CD14-positive monocyte (primary cell): ENCODE data around the gene PRPF40B. TPM values are rescaled to one million over a fixed set of nuclear protein-coding genes. Genes with fewer than 3 reads are reported as not detected.

Experiments
- DNase-seq, 3 donors: peaks; one replicate each; pipeline ENCODE4 v3.0.0-alpha.2; 2011 to 2022
- H2AFZ ChIP-seq: 2 replicates; pipeline ENCODE4 v1.6.0; 2012; ENCODE audit warnings: mild to moderate bottlenecking, low read depth, low read length, inconsistent platforms; ENCODE audit not compliant: insufficient read depth, poor library complexity, severe bottlenecking
- H3K27ac ChIP-seq, 2 donors: 1 replicate in 1 of 2; 2 replicates in 1 of 2; pipeline ENCODE4 v1.5.1; 2012 to 2013; ENCODE audit warnings: low read length in 2 of 2, control low read depth in 1 of 2, inconsistent platforms in 1 of 2, low read depth in 1 of 2, mild to moderate bottlenecking in 1 of 2
- H3K27me3 ChIP-seq, 2 donors: one replicate each; pipeline versions ENCODE4 v1.6.0 to v1.6.1; 2011 to 2013; ENCODE audit warnings: low read length in 2 of 2; ENCODE audit not compliant: control insufficient read depth in 2 of 2, insufficient read depth in 2 of 2
- H3K36me3 ChIP-seq, 2 donors: replicated peaks in 1 of 2; 1 replicate in 1 of 2; 2 replicates in 1 of 2; pipeline versions ENCODE4 v1.5.1 to v1.6.1; 2012 to 2013; ENCODE audit warnings: low read length in 2 of 2, control low read depth in 1 of 2, inconsistent platforms in 1 of 2, mild to moderate bottlenecking in 1 of 2; ENCODE audit not compliant: insufficient read depth in 2 of 2, control insufficient read depth in 1 of 2
- H3K4me1 ChIP-seq, 2 donors: 1 replicate in 1 of 2; 2 replicates in 1 of 2; pipeline versions ENCODE4 v1.5.1 to v1.6.1; 2012 to 2013; ENCODE audit warnings: low read length in 2 of 2, control low read depth in 1 of 2, inconsistent platforms in 1 of 2, mild to moderate bottlenecking in 1 of 2, moderate library complexity in 1 of 2; ENCODE audit not compliant: insufficient read depth in 2 of 2, control insufficient read depth in 1 of 2
- H3K4me2 ChIP-seq: replicated peaks from 2 replicates; pipeline ENCODE3; 2012; ENCODE audit warnings: low read length, moderate library complexity, mild to moderate bottlenecking; ENCODE audit not compliant: poor library complexity, severe bottlenecking; ENCODE audit errors: extremely low read depth
- H3K4me3 ChIP-seq, 3 experiments: fragments of 200-600 bp in 1 of 3; sonication (generic) in 1 of 3; replicated peaks in 1 of 3; 1 replicate in 2 of 3; 2 replicates in 1 of 3; pipeline ENCODE4 v1.5.1; 2011 to 2013; ENCODE audit warnings: low read length in 3 of 3, mild to moderate bottlenecking in 3 of 3, control low read depth in 2 of 3, low read depth in 2 of 3, inconsistent platforms in 1 of 3, moderate library complexity in 1 of 3
- H3K79me2 ChIP-seq: 2 replicates; pipeline ENCODE4 v1.6.0; 2012; ENCODE audit warnings: mild to moderate bottlenecking, control low read depth, inconsistent platforms, low read length, moderate library complexity; ENCODE audit not compliant: insufficient read depth
- H3K9ac ChIP-seq: 2 replicates; pipeline ENCODE4 v1.6.0; 2017; ENCODE audit warnings: low read length, mild to moderate bottlenecking; ENCODE audit not compliant: insufficient read depth, poor library complexity, severe bottlenecking
- H3K9me3 ChIP-seq, 2 donors: replicated peaks in 1 of 2; 1 replicate in 1 of 2; 2 replicates in 1 of 2; pipeline versions ENCODE4 v1.5.1 to v1.6.1; 2012 to 2013; ENCODE audit warnings: low read length in 2 of 2, control low read depth in 1 of 2; ENCODE audit not compliant: control insufficient read depth in 1 of 2, insufficient read depth in 1 of 2
- H4K20me1 ChIP-seq: 2 replicates; pipeline ENCODE4 v1.6.0; 2012; ENCODE audit warnings: mild to moderate bottlenecking, low read length, control low read depth, moderate library complexity; ENCODE audit not compliant: insufficient read depth
- H3K27ac Mint-ChIP-seq, 7 donors: one replicate each; pipeline ENCODE4 v1.8.0; 2020; ENCODE audit warnings: mild to moderate bottlenecking in 7 of 7, mixed read lengths in 7 of 7, moderate library complexity in 6 of 7, inconsistent platforms in 2 of 7
- H3K27me3 Mint-ChIP-seq, 3 donors: one replicate each; pipeline ENCODE4 v1.8.0; 2021 to 2022; ENCODE audit warnings: low read depth in 3 of 3, mild to moderate bottlenecking in 3 of 3, mixed read lengths in 3 of 3, moderate library complexity in 3 of 3, inconsistent platforms in 1 of 3
- H3K36me3 Mint-ChIP-seq, 2 donors: one replicate each; pipeline ENCODE4 v1.8.0; 2020; ENCODE audit warnings: mixed read lengths in 2 of 2, inconsistent platforms in 1 of 2, mild to moderate bottlenecking in 1 of 2
- H3K4me1 Mint-ChIP-seq: one replicate; pipeline ENCODE4 v1.8.0; 2020; ENCODE audit warnings: mild to moderate bottlenecking, mixed read lengths
- H3K4me3 Mint-ChIP-seq, 2 donors: one replicate each; pipeline ENCODE4 v1.8.0; 2020; ENCODE audit warnings: mild to moderate bottlenecking in 2 of 2, mixed read lengths in 2 of 2, moderate library complexity in 1 of 2
- H3K9me3 Mint-ChIP-seq, 7 donors: one replicate each; pipeline ENCODE4 v1.8.0; 2020 to 2022; ENCODE audit warnings: mixed read lengths in 7 of 7, mild to moderate bottlenecking in 6 of 7, moderate library complexity in 6 of 7, inconsistent platforms in 2 of 7
- WGBS: methylation state at CpG from one replicate; pipeline ENCODE4 v1.1.5; 2013; ENCODE audit warnings: missing lambda C conversion rate; ENCODE audit not compliant: insufficient coverage; 5-methylcytosine and 5-hydroxymethylcytosine counted together
- intact Hi-C, 2 donors: fragments of 100-400 bp; cut with micrococcal nuclease; formaldehyde crosslinking; loops; one replicate each; pipeline versions ENCODE4 v1.15.0 to v1.15.1; 2023
- polyA plus RNA-seq, 3 donors: library from polyadenylated mRNA; depleted of rRNA in 1 of 3; unstranded in 2 of 3; stranded (reverse) in 1 of 3; fragments of 300-500 nt in 2 of 3; fragments of >200 nt in 1 of 3; fragmentation: Illumina TruSeq in 2 of 3; gene quantifications; 1 replicate in 2 of 3; 2 replicates in 1 of 3; pipeline ENCODE4 v1.2.3, GENCODE V29; 2012 to 2021
- TF ChIP-seq, protein P1 (sequence below): fragments of 200-600 bp; IDR thresholded peaks from one replicate; pipeline ENCODE4 v1.8.0; 2022; ENCODE audit warnings: antibody characterized with exemption, mild to moderate bottlenecking

The PRPF40B gene
- polyA plus RNA-seq, 3 donors: 0.14 to 1.3 (median 0.57) TPM

DNA sequence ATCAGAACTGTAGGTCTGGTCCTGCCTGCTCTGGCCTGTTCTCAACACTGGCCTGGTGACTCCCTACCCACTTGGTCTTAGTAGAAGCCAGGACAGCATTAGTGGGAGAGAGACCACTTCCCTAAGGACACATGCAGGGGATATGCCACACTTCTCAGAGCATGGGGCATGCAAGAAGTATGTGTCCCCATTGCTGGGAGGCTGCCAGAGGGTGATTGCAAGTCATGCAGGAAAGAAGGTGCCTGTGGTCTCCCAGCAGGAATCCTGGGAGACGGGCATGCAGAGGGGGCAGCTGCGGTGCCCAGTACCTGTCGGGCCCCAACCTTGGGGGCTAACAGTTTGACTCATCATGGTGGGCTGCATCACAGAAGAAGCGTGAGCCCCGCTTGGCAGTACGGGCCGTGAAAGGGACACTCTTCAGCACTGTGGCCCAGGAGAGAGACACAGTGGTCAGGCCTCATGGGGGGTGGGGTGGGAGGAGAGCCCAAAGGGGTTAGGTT lies 23.0 kb downstream of the PRPF40B start:
- Histone ChIP-seq H3K4me2 (no peak overlapping the region), H3K4me3 (no peak overlapping the region), H3K9ac (no peak overlapping the region), H2AFZ (no peak overlapping the region), H3K4me1 (peaks cover 4 to 6% of the 10 kb centered on the region in 2 donors), H3K9me3 (no peaks in the 10 kb centered on the region), H3K36me3 (peaks cover 23 to 45% of the 10 kb centered on the region in 2 donors), H4K20me1 (no peaks in the 10 kb centered on the region), H3K79me2 (no peaks in the 10 kb centered on the region), H3K27me3 (no peaks in the 10 kb centered on the region), H3K27ac (no peak overlapping the region)
- peaks cover 46 to 54% of the 10 kb centered on the region in 2 donors for H3K36me3 Mint-ChIP-seq
- no peak overlapping the region for H3K27ac Mint-ChIP-seq
- TF ChIP-seq, protein P1, sequence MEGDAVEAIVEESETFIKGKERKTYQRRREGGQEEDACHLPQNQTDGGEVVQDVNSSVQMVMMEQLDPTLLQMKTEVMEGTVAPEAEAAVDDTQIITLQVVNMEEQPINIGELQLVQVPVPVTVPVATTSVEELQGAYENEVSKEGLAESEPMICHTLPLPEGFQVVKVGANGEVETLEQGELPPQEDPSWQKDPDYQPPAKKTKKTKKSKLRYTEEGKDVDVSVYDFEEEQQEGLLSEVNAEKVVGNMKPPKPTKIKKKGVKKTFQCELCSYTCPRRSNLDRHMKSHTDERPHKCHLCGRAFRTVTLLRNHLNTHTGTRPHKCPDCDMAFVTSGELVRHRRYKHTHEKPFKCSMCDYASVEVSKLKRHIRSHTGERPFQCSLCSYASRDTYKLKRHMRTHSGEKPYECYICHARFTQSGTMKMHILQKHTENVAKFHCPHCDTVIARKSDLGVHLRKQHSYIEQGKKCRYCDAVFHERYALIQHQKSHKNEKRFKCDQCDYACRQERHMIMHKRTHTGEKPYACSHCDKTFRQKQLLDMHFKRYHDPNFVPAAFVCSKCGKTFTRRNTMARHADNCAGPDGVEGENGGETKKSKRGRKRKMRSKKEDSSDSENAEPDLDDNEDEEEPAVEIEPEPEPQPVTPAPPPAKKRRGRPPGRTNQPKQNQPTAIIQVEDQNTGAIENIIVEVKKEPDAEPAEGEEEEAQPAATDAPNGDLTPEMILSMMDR: no peak
- no peaks in the 10 kb centered on the region for H3K9me3 Mint-ChIP-seq
- WGBS: 85% methylated on average over 4 of the region's 7 CpGs
- H3K4me3 Mint-ChIP-seq: no peak overlapping the region
- H3K4me1 Mint-ChIP-seq: peaks cover 8% of the 10 kb centered on the region
- peaks cover 0 to 3% (median 1%) of the 10 kb centered on the region in 3 donors for H3K27me3 Mint-ChIP-seq
- intact Hi-C loops: no loop called here
- DNase-seq: no peak

DNA sequence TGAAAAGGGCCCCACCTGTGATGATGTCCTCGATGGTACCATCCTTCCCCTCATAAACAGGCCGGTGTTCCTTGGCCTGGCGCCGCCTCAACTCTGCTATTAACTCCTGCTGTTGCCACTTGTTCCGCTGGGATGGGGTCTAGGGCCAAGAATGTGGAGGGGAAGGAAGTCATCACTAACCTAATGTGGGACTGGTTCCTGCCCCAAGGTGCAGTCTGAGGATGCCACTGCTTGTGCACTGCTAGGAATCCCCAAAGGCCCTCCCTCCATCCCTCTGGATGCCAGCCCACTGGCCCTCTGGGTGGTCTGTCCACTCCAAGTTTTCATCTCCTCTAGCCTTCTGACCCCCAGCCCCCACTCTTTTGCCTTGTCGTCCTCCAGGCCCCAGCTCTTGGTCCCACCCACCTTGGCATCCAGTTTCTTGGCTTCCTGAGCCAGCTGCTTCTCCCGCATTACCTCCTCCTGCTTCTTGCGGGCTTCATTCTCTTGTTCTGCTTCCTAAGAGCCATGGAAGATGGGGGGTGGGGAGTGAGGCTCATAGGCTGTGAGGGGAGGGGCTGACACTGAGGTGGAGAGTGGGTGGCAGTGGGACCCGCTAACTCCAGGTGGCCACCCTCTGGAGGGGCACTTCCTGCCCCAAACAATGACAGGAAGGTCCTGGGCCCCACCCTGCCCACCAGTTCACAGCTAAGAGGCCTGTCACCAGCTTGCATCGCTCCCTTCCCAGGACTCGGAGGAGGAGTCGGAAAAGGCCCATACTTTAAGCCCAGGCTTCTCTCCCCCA lies 23.7 kb downstream of the PRPF40B start:
- Mint-ChIP-seq H3K27me3 (peaks cover 0 to 3% (median 1%) of the 10 kb centered on the region in 3 donors), H3K4me1 (peaks cover 8% of the 10 kb centered on the region)

More for the DNA sequence above, 23.7 kb downstream of the PRPF40B start:
- Histone ChIP-seq H4K20me1 (no peaks in the 10 kb centered on the region), H3K27ac (no peak overlapping the region), H3K9ac (no peak overlapping the region), H2AFZ (no peak overlapping the region), H3K4me1 (peaks cover 4 to 6% of the 10 kb centered on the region in 2 donors), H3K36me3 (peaks cover 23 to 51% of the 10 kb centered on the region in 2 donors), H3K79me2 (no peaks in the 10 kb centered on the region), H3K4me2 (no peak overlapping the region), H3K9me3 (no peaks in the 10 kb centered on the region), H3K27me3 (no peaks in the 10 kb centered on the region), H3K4me3 (no peak overlapping the region)
- Mint-ChIP-seq H3K36me3 (peaks cover 49 to 55% of the 10 kb centered on the region in 2 donors), H3K9me3 (no peaks in the 10 kb centered on the region), H3K4me3 (no peak overlapping the region), H3K27ac (peak overlapping the region in 2 of 7 donors; percentile 32 to 77)
- 50% methylated on average over 2 of the region's 12 CpGs for WGBS
- intact Hi-C loops: no loop called here
- no peak for DNase-seq
- TF ChIP-seq, protein P1: no peak
